Cortex of kidney (tissue), 1 donor: ENCODE results near the gene CS.
"Not testable (repeated sequence)": the region's sequence is repeated elsewhere in the genome, so short reads cannot be mapped to it uniquely, and the experiment has no call there.

ENCODE experiments used
- DNase-seq: peaks from one replicate; lab custom pipeline; 2025; lab: John Stamatoyannopoulos, UW

CS gene

GRCh38 chr12:56280849-56281248 is 19.3 kb downstream of the CS start:
- no peak for DNase-seq

- no peak for DNase-seq
Measured at GRCh38 chr12:56278905-56279304, 21.2 kb downstream of the CS start.

GRCh38 chr12:56274299-56274698 is 25.8 kb downstream of the CS start:
- DNase-seq, result no peak

- DNase-seq, result not testable (repeated sequence)
Measured at GRCh38 chr12:56272468-56272867, 27.7 kb downstream of the CS start.

GRCh38 chr12:56271031-56271430 is 29.1 kb downstream of the CS start:
- DNase-seq, result no peak

- DNase-seq, result no peak
Measured at GRCh38 chr12:56267443-56268071, 32.6 kb downstream of the CS start.

- no peak for DNase-seq
Measured at GRCh38 chr12:56266693-56267442, 33.3 kb downstream of the CS start, which contains the start of gene COQ10A. TSS of gene COQ10A (plus strand) at chr12:56266942. CDS start at chr12:56267119, 177 bp downstream.

GRCh38 chr12:56266068-56266692 is 34.0 kb downstream of the CS start:
- DNase-seq, result not testable (repeated sequence)

- not testable (repeated sequence) for DNase-seq
Measured at GRCh38 chr12:56262955-56263354, 37.2 kb downstream of the CS start.

- DNase-seq, result no peak
Measured at GRCh38 chr12:56261503-56262232, 38.5 kb downstream of the CS start.

- DNase-seq, result no peak
Measured at GRCh38 chr12:56260921-56261320, 39.2 kb downstream of the CS start.

- no peak for DNase-seq
Measured at GRCh38 chr12:56260380-56260779, 39.8 kb downstream of the CS start.

- DNase-seq, result no peak
Measured at GRCh38 chr12:56258820-56259183, 41.3 kb downstream of the CS start.

- DNase-seq, result no peak
Measured at GRCh38 chr12:56258068-56258819, 41.9 kb downstream of the CS start, which contains the start of gene ANKRD52. TSS of gene ANKRD52 (minus strand) at chr12:56258384. CDS start at chr12:56258269, 115 bp downstream.

- DNase-seq, result no peak
Measured at GRCh38 chr12:56257491-56258067, 42.6 kb downstream of the CS start.

- no peak for DNase-seq
Measured at GRCh38 chr12:56257071-56257470, 43.1 kb downstream of the CS start.

- DNase-seq, result no peak
Measured at GRCh38 chr12:56256326-56256960, 43.7 kb downstream of the CS start.

- DNase-seq, result no peak
Measured at GRCh38 chr12:56255671-56256070, 44.5 kb downstream of the CS start.

- no peak for DNase-seq
Measured at GRCh38 chr12:56253091-56253490, 47.0 kb downstream of the CS start.

- no peak for DNase-seq
Measured at GRCh38 chr12:56252649-56253048, 47.5 kb downstream of the CS start.

GRCh38 chr12:56248711-56249110 is 51.4 kb downstream of the CS start:
- no peak for DNase-seq
